Activated CD8-positive, alpha-beta memory T cell treated with anti-CD3 and anti-CD28 coated beads for 4 hours (primary cell): ENCODE results near the gene PRCD.

Source experiments
- DNase-seq, 2 donors: peaks; one replicate each; pipeline ENCODE4 v3.0.0-alpha.2; 2020; ENCODE audit warnings: low read depth in 2 of 2

Gene PRCD

DNA sequence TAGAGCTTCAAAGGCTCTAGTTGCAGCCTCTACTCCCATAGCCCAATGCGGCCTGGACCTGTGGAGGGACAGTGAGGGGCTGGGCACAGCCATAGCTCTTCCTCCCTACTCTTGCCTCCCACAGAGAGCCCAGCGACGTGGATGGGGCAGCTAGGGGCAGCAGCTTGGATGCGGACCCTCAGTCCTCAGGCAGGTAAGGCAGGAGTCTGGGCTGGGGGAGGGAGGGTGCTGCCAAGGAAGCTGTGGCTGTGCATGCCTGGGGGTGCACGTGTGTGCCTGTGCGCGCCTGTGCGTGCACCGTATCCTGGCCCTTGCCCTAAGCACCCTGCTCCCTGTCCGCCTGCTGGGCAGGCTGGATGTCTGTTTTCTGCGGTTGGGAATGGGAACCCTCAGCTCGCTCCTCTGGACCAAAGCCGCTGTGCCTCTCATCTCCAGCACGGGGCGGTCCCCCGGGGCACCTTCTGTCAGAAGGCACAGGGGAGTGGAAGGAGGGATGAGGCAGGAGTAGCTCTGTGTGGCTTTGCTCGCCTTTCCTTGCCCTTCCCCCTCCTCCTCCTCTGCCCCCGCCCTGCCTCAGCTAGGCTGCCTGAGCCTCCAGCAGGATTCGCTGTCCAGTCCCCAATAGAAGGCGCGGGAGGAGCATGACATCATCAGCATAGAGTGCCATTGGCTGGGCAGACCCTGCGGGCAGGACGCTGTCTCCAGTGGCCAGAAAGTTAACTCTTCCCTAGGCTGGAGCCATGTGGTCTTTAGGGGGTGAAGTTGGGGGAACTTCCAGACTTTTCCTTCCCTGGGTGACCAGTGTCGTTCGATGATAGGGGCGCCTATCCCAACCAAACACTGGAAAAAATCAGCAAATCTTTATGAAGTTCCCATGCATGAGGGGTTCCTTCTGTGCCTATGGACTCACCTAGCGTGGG, 797 bp downstream of the PRCD start:
- DNase-seq: no peak

DNA sequence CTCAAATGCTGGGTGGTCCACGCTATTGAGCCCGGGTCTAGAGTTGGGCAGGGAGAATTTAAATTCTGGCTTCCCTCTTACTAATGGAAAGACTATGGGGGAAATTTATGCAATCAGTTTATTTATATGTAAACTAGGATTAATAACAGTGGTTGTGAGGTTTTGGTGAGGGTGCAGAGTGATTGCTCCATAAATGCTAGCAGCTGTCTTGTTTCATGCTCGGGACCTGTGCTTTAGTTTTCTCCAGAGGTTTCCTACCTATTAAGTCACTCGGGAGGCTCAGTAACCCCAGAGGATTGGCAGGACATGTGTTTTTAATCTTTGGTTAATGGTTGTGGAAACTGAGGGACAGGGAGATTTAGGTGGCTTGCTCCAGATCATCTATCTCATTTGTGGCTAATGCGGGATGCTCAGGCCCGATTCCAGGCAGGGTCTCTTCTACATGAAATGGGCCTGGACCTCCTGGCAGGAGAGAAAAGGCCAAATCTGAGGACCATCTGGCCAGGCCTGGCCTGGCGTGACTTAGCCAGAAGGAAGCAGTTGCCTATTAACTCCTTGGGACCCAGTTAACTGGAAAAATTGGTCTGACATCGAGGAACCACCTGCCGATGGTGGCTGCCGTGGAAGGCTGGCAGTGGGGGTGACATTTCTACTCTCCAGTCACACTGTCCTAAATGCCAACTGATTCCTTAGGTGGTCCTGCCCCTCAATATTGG, 2.1 kb downstream of the PRCD start:
- DNase-seq: no peak

DNA sequence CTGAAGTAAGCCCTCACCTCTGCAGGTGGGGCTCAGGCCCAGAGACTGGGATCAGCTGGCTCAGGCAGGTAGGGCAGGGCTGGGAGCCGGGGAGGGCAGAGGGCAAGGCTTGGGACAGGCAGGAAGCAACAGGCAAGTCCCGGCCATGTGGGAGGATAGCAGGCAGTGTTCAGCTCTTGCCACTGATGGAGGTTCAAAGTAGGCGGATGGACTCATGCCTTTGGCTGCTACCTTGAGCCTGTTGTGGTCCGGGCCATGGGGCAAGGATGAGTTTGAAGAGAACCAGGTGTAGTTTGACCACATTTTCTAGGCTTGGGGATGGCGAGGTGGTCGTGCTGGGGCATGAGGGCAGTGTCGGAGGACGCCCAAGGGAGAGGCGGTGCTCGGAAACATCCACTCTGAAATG, 2.7 kb downstream of the PRCD start:
- no peak for DNase-seq

DNA sequence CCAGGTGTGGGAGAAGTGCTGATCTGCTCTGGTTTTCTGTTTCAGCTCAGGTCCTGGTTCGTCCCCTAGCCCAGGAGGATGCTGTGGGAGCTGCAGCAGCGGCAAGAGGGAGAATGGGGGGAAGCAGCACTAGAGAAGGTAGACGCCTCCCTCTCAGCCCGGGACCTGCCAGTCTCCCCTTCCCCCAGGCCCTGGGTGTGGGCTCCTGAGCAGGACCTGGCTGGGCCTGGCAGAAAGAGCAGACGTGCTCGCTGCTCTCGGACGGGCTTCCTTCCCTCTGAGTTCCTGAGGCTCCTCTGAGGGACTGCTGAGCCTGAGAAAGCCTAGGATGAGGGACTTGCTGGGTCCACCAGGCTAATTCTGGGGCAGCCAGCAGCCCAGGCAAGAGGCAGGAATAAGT, 3.1 kb downstream of the PRCD start:
- DNase-seq: no peak

DNA sequence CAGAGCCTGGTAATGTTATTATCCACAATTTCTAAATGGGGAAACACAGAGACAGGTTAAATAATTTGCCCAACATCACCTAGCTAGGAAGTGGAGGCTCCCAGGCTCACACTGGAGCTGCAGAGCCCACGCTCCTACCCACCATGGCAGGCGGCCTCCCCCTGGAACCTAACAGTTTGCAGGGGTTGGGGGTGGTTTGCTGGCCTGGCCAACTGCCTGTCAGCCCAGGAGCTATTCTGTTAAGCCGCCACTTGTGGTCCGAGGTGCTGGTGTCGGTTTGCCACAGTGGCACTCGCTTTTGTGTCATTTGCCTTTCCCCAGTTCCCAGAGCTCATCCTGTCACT, 3.6 kb downstream of the PRCD start:
- no peak for DNase-seq

DNA sequence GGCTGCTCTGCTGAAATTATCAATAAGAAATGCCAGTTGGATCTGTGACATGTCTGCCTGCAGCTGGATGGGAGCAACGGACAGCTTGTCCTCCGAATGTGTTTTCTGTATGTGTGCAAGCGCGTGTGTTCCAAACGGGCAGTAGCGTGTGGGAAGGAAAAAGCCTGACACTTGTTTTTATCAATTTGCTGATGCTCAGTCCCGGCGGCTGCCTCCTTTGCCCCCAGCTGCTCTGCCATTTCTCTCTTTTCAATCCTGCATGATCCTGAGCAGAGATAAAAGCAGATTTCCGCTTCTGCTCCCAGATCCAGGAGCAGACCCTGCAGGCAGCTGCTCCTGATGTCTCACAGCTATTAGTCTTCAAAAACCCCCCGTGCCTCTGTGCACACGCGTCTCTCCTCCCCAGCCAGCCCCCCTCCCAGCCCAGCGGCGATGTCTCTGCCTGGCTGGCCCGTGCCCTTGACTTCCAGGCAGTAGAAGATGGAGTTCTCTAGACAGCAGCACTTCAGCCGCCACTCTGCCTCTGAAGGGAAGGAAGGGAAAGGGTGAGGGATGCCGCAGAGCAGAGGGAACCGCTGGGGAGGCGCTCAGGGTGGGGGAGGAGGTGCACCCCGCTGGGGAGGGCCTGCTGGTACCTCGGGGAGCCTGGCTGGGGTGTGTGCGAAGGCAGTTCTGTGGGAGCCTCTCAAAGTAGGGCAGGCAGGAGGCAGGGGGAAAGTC, 4.1 kb downstream of the PRCD start:
- DNase-seq: no peak

DNA sequence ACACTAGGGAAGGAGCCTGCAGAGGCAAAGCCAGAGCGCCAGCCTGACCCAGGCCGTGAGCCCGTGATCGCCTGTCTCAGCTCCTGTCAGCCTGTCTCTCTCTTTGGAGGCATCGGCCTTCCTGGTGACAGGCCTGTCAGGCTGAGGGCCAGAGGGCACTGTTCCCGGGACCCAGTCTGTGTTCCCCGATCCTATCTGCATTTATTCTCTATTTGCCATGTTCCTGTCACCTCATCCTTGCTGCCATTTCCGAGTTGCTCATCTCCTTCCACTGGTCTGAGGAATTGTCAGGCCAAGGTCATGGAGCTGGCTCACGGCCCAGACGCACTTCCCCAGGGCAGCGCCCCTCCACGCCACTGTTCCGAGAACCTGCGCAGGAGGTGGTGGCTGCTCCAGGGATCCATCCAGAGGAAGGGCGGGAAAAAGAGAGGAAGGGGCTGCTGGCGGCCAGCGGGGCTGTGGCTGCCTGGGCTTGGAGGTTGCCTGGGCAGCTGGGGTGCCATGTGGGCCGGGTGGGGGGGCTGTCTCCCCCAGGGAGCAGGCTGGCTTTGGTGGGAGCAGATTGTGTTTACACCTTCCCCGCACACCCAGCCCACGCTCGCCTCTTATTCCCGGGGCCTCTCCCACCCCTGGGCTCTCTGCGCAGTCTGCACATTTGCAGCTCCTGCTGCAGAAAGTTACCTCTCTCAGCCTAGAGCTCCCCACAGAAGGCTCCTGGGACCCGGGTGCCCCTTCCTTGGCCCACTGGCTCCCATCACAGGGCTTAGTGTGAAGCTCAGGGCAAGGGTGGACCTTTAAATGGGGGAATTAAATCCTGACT, 4.9 kb downstream of the PRCD start:
- DNase-seq: no peak

DNA sequence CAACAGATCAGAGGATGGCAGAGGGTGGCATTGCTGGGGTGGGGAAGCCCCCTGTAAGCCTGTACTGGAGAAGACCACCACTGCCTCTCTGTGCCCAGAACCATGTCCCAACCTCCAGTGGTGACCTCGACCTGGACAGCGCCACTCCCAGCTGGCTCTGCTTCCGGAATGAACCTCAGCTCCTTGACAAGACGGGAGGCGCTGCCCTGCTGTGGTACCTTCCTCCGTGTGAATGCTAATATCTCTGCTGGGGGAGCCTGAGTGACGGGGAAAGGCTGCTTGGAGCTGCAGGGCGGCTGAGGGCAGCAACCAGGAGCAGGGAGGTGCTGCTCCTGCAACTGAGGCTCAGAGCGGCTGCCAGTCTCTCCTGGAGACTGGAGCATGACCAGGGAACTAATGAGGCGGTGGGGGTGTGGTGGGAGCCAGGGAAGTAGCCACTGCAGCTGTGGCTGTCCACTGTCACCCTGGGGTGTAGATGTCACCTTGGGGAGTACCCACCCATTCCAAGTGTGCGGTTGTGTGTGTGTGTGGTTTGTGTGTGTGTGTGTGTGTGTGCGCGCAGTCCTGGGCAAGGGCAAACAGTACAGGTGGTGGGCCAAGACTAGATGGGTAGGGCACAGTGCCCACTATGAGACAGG, 6.2 kb downstream of the PRCD start:
- no peak for DNase-seq

DNA sequence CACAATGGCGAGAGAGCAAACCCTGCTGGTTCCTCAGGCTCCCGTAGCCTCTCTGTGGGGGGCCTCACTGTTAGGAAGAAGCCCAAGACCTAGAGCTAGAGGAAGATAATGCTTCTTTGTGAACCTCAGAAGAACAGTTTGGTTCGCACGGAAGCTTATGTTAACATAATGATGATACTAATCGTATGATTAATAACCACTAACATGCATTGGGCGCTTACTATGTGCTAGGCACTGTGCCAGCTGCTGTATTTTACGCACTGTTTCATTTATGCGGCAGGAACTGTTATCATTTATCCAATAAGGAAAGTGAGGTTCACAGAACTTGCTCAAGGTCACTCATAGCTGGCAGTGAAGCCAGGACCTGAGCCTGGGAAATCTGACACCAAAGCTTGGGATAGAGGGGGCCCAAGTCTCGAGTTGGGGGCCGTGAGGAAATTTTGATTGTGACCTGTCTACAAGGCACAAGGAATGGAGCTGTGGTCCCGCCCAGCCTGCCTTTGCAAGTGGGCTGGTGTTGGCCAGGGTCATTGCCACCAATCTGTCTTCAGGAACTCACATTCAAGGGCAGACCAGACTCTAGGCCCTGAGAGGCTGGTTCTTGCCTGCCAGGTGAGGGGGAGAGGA, 6.8 kb downstream of the PRCD start:
- DNase-seq: no peak

DNA sequence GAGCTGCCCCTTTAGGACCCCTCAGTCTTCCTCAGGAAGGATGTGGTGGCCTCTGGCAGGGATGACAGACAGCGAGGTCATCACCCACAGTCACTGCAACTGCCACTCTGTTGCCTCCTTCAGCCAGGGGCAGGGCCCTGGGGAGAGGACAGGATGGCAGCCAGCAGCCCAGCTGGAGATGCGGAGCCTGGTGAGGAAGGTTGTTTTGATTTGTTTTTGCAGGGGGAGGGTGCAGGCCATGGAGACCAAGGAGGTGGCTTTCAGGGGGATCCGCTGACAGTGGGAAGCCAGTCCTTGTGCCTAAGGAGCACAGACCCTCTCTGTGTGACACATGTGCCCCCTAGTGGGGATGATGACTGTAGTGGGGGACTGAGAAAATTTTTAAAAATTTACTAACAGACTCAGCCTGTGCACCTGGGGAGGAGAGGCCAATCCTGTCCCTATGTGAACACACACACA, 7.4 kb downstream of the PRCD start:
- peak; percentile 39 to 43 for DNase-seq

DNA sequence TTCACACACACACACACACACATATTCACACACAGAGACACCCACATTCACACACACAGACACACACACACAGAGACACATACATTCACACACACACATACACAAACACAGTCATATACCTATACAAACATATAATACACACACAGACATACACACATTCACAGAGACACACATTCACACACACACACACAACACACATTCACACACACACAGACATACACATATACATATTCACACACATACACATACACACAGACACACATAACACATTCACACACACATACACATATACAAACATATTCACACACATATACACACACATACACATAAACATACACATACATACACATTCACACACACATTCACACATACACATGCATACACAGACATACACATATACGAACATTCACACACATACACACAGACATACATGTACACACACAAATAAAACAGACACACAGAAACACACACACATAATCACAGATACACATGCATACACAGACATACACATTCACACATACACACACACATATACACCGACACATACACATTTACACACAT, 7.9 kb downstream of the PRCD start:
- DNase-seq: no peak

DNA sequence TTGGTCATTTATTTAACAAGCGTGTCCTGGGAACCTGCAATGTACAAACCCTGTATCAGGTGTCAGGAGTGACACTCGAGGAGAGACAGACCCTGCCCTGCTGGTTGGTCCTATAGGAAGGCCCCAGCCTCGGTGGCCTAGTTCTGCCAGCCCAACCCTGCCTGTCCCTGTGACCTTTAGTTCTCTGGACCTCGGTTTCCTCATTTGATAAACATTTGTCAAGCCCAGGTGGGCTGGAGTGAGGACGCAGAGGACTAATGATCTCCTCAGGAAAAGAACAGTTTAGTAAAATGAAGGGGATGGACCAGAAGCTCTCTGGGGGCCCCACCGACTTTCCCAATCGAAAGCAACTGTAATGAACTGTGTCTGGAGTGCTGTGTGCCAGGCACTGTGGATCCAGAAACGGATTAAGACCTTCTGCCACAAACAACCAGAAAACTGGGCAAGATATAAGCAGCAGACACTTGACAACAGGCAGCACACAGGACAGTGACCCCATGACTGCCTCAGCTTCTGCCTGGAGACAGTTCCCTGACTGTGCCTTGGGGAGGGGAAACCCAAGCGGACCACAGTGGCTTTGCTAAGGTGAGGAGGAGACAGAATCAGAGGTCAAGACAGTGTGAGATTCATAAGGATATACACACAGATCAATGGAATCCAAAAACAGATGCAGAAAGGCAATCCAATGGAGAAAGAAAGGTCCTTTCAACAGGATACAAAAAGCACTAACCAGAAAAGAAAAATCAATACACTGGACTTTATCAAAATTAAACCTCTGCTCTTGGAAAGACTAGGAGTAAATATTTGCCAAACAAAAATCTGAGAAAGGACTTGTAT, 8.8 kb downstream of the PRCD start:
- DNase-seq: no peak

DNA sequence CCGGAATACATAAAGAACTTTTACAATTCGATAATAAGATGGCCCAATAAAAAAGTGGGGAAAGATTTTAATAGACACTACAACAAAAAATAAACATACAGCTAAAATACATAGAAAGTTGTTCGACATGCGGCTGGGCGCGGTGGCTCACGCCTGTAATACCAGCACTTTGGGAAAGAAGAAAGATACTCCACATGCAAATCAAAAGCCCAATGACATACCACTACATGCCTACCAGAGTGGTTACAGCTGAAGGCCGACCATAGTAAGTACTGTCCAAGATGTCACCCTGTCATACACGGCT, 9.3 kb downstream of the PRCD start:
- no peak for DNase-seq

DNA sequence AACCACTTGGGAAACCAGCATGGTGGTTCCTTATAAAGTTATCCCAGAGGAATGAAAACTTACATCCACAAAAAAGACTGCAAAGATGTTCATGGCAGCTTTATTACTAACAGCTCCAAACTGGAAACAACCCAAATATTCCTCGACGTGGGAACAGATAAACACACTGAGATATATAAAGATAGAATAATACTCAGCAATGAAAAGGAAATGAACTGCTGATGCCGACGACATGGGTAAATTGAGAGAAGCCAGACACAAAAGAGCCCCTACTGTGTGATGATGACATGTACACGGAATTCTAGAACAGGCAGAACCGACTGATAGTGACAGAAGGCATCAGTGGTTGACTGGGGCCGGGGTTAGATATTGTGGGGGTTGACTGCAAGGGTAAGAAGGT, 9.7 kb downstream of the PRCD start:
- no peak for DNase-seq

DNA sequence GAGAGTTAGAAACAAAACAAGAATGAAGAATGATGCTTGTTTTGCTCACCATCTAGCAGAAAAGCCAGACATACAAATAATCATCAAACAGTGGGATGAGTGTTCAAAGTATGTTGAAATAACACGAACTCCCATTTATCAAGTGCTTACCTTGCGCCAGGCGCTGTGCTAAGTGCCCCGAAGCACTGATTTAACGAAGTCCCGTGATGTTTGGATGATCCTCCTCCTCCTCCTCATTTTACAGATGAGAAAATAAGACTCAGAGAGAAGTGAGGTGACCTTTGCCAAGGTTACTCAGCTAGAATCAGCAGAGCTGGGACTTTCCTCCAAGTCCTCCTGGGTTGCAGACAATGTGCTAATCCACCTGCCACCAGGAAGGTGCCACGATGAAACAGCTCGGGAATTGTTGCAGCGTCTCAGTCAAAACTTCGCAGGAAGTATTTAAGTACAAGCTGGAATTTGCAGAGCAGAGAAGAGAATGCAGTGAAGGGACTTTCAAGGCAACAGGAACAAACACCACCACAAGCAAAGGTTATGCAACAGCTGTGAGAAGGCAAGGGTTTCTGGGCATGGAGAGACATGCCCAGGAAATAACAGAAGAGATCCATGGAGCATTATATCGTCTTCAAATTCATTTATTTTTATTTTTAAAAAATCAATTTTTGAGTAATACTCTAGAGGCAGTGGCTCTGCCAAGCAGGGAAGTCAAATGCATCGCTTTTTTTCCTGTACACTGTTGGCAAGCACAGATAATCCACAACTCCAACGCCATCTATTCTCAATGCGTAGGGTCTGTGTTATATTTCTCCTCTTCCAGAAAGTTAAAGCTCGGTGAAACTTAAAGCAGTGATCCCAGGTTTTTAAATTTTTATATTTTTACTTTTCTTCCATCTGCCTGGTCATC, 11.1 kb downstream of the PRCD start:
- no peak for DNase-seq

DNA sequence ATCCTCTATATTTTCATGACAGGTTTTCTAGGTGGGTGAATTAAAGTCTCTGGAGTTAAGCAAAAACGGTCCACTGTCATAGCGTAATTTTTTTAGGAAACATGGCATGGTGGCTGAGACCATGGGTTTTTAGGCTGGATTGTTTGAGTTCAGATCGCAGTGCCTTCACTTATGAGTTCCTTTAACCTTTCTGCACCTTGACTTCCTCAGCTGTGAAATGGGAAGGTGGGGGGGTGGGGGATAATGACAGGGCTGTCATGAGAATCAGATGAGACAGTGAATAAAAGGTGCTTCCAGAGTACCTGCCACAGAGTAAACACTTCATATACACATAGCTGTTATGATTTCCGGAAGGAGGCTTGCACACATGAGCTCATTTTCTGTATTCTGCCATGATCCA, 11.8 kb downstream of the PRCD start:
- DNase-seq: no peak

DNA sequence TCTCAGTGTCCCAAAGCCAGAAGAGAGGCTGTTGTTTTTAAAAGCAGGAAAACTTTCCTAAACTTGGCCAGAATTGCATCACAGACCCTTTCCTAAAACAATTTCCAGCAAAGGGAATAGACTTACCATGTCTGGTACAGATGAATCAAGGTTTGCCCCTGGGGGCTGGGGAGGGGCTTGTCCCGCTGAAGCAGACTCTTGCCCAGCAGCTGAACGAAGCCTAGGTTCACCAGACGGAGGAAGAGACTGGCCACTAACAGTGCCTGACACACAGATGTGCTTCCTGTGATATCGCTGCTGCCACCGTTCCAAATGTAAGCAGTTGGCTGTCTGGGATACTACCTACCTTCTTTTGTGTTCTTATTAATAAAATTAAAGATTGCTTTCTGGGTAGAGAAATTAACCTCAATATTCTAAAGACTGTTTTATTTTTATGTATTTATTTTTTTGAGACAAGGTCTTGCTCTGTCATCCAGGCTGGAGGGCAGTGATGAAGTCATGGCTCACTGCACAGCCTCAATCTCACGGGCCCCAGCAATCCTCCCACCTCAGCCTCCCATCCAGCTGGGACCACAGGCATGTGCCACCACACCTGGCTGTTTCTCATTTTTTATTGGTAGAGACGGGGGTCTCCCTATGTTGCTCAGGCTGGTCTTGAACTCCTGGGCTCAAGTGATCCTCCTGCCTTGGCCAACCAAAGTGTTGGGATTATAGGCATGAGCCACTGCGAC, 13.5 kb downstream of the PRCD start:
- no peak for DNase-seq

DNA sequence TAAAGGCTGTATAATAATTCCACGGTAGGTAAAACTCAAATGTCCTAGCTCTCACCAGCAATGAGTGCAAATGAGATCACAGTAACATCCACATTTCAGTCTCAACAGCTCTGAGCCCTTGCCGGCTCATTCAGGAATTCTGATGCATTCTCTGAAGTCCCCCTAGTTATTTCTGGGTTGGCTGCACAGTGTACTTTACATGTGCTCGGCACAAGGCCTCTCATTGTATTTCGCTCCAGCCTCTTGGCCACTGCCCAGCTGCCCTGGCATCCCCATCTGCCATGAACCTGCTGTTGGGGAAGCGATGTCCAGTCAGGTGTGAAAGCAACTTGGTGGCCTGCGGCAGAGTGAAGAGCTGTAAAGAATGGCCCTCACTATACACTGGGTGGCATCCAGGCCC, 14.3 kb downstream of the PRCD start:
- DNase-seq: no peak
